Endothelial cell of umbilical vein (primary cell): ENCODE data around the gene PTPRD. TPM values are rescaled to one million over a fixed set of nuclear protein-coding genes. Genes with fewer than 3 reads are reported as not detected.

Experiments used
- BruUV-seq: library from RNA; stranded (reverse); fragments of 400-500 nt; replicated peaks from 2 replicates; lab custom pipeline; 2021; lab: Mats Ljungman, UMichigan
- CTCF ChIA-PET: fragments of 300-600, 350-600 bp; sonication (Branson Sonifier 250); formaldehyde crosslinking; loops from one replicate; lab custom pipeline; 2021; ENCODE audit warnings: antibody characterized with exemption, inconsistent platforms; lab: Charles Lee
- POLR2A ChIA-PET: fragments of 300-600, 350-600 bp; sonication (Branson Sonifier 250); formaldehyde crosslinking; loops from one replicate; lab custom pipeline; 2021; ENCODE audit warnings: antibody characterized with exemption, inconsistent platforms; lab: Charles Lee
- DNase-seq: peaks from one replicate; pipeline ENCODE4 v3.0.0-alpha.2; 2011; ENCODE audit warnings: low read depth, low spot score
- FAIRE-seq: peaks from 2 replicates; lab custom pipeline; 2011; peaks lifted over from hg19 to GRCh38; lab: Jason Lieb, UNC
- H2AFZ ChIP-seq: 2 replicates; pipeline ENCODE4 v1.6.0; 2012; ENCODE audit warnings: low read depth, low read length, control low read depth, inconsistent platforms
- H3K27ac ChIP-seq: 2 replicates; pipeline ENCODE4 v1.5.1; 2011; ENCODE audit warnings: low read depth, mild to moderate bottlenecking, control low read depth, low read length, moderate library complexity; ENCODE audit not compliant: insufficient read depth
- H3K27me3 ChIP-seq, 2 experiments: 2 replicates each; pipeline versions ENCODE4 v1.6.0 to v1.6.1; 2011; ENCODE audit warnings: low read length in 2 of 2, mixed read lengths in 1 of 2; ENCODE audit not compliant: control insufficient read depth in 2 of 2, insufficient read depth in 2 of 2
- H3K36me3 ChIP-seq, 2 experiments: 2 replicates in 1 of 2; 3 replicates in 1 of 2; pipeline ENCODE4 v1.5.1; 2011; ENCODE audit warnings: low read length in 2 of 2, mild to moderate bottlenecking in 1 of 2, moderate library complexity in 1 of 2; ENCODE audit not compliant: control insufficient read depth in 2 of 2, insufficient read depth in 2 of 2; ENCODE audit errors: extremely low read depth in 1 of 2
- H3K4me1 ChIP-seq: 3 replicates; pipeline ENCODE4 v1.5.1; 2011; ENCODE audit warnings: mild to moderate bottlenecking, low read length; ENCODE audit not compliant: control insufficient read depth, insufficient read depth; ENCODE audit errors: extremely low read depth
- H3K4me2 ChIP-seq: 2 replicates; pipeline ENCODE4 v1.6.1; 2011; ENCODE audit warnings: low read length, control low read depth, mixed read lengths; ENCODE audit not compliant: insufficient read depth
- H3K4me3 ChIP-seq, 3 experiments: fragments of 200-600 bp in 1 of 3; sonication (generic), shearing (Covaris generic) in 1 of 3; replicated peaks in 1 of 3; 2 replicates each; pipeline ENCODE4 v1.5.1; 2011 to 2016; ENCODE audit warnings: control low read depth in 3 of 3, low read length in 3 of 3, mild to moderate bottlenecking in 2 of 3, inconsistent platforms in 1 of 3, low read depth in 1 of 3, moderate library complexity in 1 of 3; ENCODE audit not compliant: insufficient read depth in 1 of 3
- H3K79me2 ChIP-seq: 2 replicates; pipeline ENCODE4 v1.6.0; 2012; ENCODE audit warnings: low read length, inconsistent platforms; ENCODE audit not compliant: control insufficient read depth, insufficient read depth
- H3K9ac ChIP-seq: replicated peaks from 2 replicates; pipeline ENCODE3; 2011; ENCODE audit warnings: low read length, control low read depth; ENCODE audit not compliant: insufficient read depth; ENCODE audit errors: extremely low read depth
- H3K9me1 ChIP-seq: replicated peaks from 3 replicates; pipeline ENCODE4 v1.6.0; 2011; ENCODE audit warnings: mild to moderate bottlenecking, low read length; ENCODE audit not compliant: control insufficient read depth, insufficient read depth; ENCODE audit errors: extremely low read depth
- H3K9me3 ChIP-seq: replicated peaks from 2 replicates; pipeline ENCODE4 v1.5.1; 2012; ENCODE audit warnings: low read length, inconsistent platforms; ENCODE audit not compliant: control insufficient read depth, insufficient read depth
- H4K20me1 ChIP-seq: replicated peaks from 2 replicates; pipeline ENCODE3; 2011; ENCODE audit warnings: mild to moderate bottlenecking, low read length; ENCODE audit not compliant: control insufficient read depth, insufficient read depth; ENCODE audit errors: extremely low read depth
- EZH2 ChIP-seq: IDR thresholded peaks from 2 replicates; pipeline ENCODE4 v1.6.1; 2012; ENCODE audit warnings: borderline replicate concordance, low read depth, mild to moderate bottlenecking, moderate library complexity, low read length, inconsistent platforms; ENCODE audit not compliant: severe bottlenecking
- FOS ChIP-seq: IDR thresholded peaks from 2 replicates; pipeline ENCODE4 v1.6.1; 2011; ENCODE audit warnings: mild to moderate bottlenecking, low read length, moderate library complexity, borderline replicate concordance; ENCODE audit not compliant: insufficient read depth
- GATA2 ChIP-seq: IDR thresholded peaks from 2 replicates; pipeline ENCODE4 v1.7.0; 2011; ENCODE audit warnings: low read depth, mild to moderate bottlenecking, moderate library complexity, mixed read lengths, low read length; ENCODE audit not compliant: insufficient read length, insufficient read depth
- JUN ChIP-seq: IDR thresholded peaks from 2 replicates; pipeline ENCODE4 v1.6.1; 2011; ENCODE audit warnings: borderline replicate concordance, low read depth; ENCODE audit not compliant: insufficient read length, insufficient read depth
- MYC ChIP-seq: IDR thresholded peaks from one replicate; pipeline ENCODE4 v1.6.1; 2011; ENCODE audit warnings: mild to moderate bottlenecking, low read depth, low read length
- POLR2A ChIP-seq: IDR thresholded peaks from 2 replicates; pipeline ENCODE4 v1.6.1; 2012; ENCODE audit warnings: low read depth, mild to moderate bottlenecking, control low read depth, low read length
- POLR2AphosphoS5 ChIP-seq: IDR thresholded peaks from 2 replicates; pipeline ENCODE4 v1.6.1; 2012; ENCODE audit warnings: low read depth, mild to moderate bottlenecking, control low read depth, low read length, moderate library complexity; ENCODE audit not compliant: insufficient read depth
- dilution Hi-C: fragments of 300-500 bp; cut with MboI; formaldehyde crosslinking; loops from one replicate; pipeline ENCODE4 v1.15.0; 2019; ENCODE audit warnings: low sequenced_read_pairs; ENCODE audit not compliant: extremely low pct_ligation_motif_present
- intact Hi-C: fragments of 100-400 bp; cut with micrococcal nuclease; formaldehyde crosslinking; loops from one replicate; pipeline ENCODE4 v1.10.0; 2022
- polyA plus RNA-seq, 4 experiments: library from polyadenylated mRNA; depleted of rRNA in 3 of 4; stranded (reverse) in 3 of 4; unstranded in 1 of 4; fragments of >200 nt; gene quantifications; 2 replicates each; pipeline versions ENCODE4 v1.2.1 to v1.2.3, GENCODE V29; 2011 to 2012; ENCODE audit warnings: missing spikeins in 1 of 4
- total RNA-seq: library from RNA; stranded (reverse); gene quantifications from 2 replicates; pipeline ENCODE4 v1.2.3, GENCODE V29; 2021
- TF ChIP-seq, protein P1 (sequence below), 2 donors: IDR thresholded peaks; 1 replicate in 1 of 2; 2 replicates in 1 of 2; pipeline ENCODE4 v1.5.1; 2011; ENCODE audit warnings: low read length in 2 of 2, mild to moderate bottlenecking in 2 of 2, moderate library complexity in 2 of 2, control low read depth in 1 of 2, inconsistent platforms in 1 of 2, low read depth in 1 of 2; ENCODE audit not compliant: insufficient read depth in 1 of 2; ENCODE audit errors: extremely low read depth in 1 of 2
- TF ChIP-seq, protein P2 (sequence below): IDR thresholded peaks from 2 replicates; pipeline ENCODE4 v1.6.1; 2011; ENCODE audit not compliant: insufficient read depth, insufficient read length

PTPRD gene
- total and polyA plus RNA-seq, 2 donors (not counting 3 experiments of a cell fraction or from before 2014, with no cell fraction given), result 5.5 to 5.7 TPM

GRCh38 chr9:9478741-9479140 is 1134.1 kb downstream of the PTPRD start:
- no TSS peak for BruUV-seq
- Histone ChIP-seq H3K9ac (no peak overlapping the region), H3K36me3 (no peaks in the 10 kb centered on the region), H3K27ac (no peak overlapping the region), H4K20me1 (no peaks in the 10 kb centered on the region), H3K4me3 (no peak overlapping the region), H3K4me2 (no peak overlapping the region), H2AFZ (no peak overlapping the region), H3K9me3 (no peaks in the 10 kb centered on the region), H3K4me1 (no peaks in the 10 kb centered on the region), H3K27me3 (no peaks in the 10 kb centered on the region), H3K9me1 (no peaks in the 10 kb centered on the region), H3K79me2 (no peaks in the 10 kb centered on the region)
- intact Hi-C loops (no loop called here), dilution Hi-C loops (no loop called here)
- DNase-seq (no peak), FAIRE-seq (no peak)
- ChIA-PET POLR2A (no interaction called here), CTCF (interaction anchor here (0.6 kb wide), 1 partner anchor 1757 kb away, joined by 3 read pairs; no protein-coding TSS in a partner anchor)
- no peak for TF ChIP-seq EZH2
- no peak for TF ChIP-seq JUN
- TF ChIP-seq POLR2AphosphoS5, result no peak
- TF ChIP-seq, protein P1, sequence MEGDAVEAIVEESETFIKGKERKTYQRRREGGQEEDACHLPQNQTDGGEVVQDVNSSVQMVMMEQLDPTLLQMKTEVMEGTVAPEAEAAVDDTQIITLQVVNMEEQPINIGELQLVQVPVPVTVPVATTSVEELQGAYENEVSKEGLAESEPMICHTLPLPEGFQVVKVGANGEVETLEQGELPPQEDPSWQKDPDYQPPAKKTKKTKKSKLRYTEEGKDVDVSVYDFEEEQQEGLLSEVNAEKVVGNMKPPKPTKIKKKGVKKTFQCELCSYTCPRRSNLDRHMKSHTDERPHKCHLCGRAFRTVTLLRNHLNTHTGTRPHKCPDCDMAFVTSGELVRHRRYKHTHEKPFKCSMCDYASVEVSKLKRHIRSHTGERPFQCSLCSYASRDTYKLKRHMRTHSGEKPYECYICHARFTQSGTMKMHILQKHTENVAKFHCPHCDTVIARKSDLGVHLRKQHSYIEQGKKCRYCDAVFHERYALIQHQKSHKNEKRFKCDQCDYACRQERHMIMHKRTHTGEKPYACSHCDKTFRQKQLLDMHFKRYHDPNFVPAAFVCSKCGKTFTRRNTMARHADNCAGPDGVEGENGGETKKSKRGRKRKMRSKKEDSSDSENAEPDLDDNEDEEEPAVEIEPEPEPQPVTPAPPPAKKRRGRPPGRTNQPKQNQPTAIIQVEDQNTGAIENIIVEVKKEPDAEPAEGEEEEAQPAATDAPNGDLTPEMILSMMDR (IDR thresholded peaks at IDR 0.05; ENCODE audit: extremely low read depth in 1 of 2, insufficient read depth in 1 of 2, low read depth in 1 of 2, low read length in 2 of 2), result no peak
- TF ChIP-seq, protein P2, sequence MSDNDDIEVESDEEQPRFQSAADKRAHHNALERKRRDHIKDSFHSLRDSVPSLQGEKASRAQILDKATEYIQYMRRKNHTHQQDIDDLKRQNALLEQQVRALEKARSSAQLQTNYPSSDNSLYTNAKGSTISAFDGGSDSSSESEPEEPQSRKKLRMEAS, result no peak
- no peak for TF ChIP-seq POLR2A
- TF ChIP-seq GATA2, result no peak
- no peak for TF ChIP-seq FOS
- TF ChIP-seq MYC, result no peak
